Keratinocyte (primary cell): ENCODE data around the gene UTP14A.

Experiments
- EZH2 ChIP-seq: IDR thresholded peaks from one replicate; pipeline ENCODE4 v1.6.1; 2012; ENCODE audit warnings: inconsistent platforms, mild to moderate bottlenecking, low read length, moderate library complexity
- TF ChIP-seq, protein P1 (sequence below), 3 experiments: IDR thresholded peaks in 1 of 3; conservative IDR thresholded peaks in 1 of 3; optimal IDR thresholded peaks in 1 of 3; 2 replicates in 2 of 3; 3 replicates in 1 of 3; pipeline versions ENCODE3 to v1.5.1; 2011; ENCODE audit warnings: low read length in 3 of 3, mild to moderate bottlenecking in 3 of 3, moderate library complexity in 2 of 3, control low read depth in 1 of 3, inconsistent platforms in 1 of 3; ENCODE audit not compliant: insufficient read depth in 2 of 3; ENCODE audit errors: extremely low read depth in 1 of 3

GRCh38 chrX:129954804-129955203 lies 48.8 kb downstream of the UTP14A start:
- TF ChIP-seq, protein P1, sequence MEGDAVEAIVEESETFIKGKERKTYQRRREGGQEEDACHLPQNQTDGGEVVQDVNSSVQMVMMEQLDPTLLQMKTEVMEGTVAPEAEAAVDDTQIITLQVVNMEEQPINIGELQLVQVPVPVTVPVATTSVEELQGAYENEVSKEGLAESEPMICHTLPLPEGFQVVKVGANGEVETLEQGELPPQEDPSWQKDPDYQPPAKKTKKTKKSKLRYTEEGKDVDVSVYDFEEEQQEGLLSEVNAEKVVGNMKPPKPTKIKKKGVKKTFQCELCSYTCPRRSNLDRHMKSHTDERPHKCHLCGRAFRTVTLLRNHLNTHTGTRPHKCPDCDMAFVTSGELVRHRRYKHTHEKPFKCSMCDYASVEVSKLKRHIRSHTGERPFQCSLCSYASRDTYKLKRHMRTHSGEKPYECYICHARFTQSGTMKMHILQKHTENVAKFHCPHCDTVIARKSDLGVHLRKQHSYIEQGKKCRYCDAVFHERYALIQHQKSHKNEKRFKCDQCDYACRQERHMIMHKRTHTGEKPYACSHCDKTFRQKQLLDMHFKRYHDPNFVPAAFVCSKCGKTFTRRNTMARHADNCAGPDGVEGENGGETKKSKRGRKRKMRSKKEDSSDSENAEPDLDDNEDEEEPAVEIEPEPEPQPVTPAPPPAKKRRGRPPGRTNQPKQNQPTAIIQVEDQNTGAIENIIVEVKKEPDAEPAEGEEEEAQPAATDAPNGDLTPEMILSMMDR (optimal IDR thresholded peaks at IDR 0.05 in 1 of 3, IDR thresholded peaks at IDR 0.05 in 1 of 3, conservative IDR thresholded peaks at IDR 0.05 in 1 of 3; ENCODE audit: extremely low read depth in 1 of 3, insufficient read depth in 2 of 3, low read length in 3 of 3), result no peak
- TF ChIP-seq EZH2, result no peak
